C4-2B (cell line): Measurements from ENCODE around the gene CSMD2.

ENCODE experiments used
- ZFX ChIP-seq: fragments of 450-650 bp; IDR thresholded peaks from 2 replicates; pipeline ENCODE4 v1.6.1; 2017
- TF ChIP-seq, protein P1 (sequence below): fragments of 450-650 bp; conservative IDR thresholded peaks from 2 replicates; pipeline ENCODE4 v1.5.1; 2017; ENCODE audit warnings: mild to moderate bottlenecking

DNA sequence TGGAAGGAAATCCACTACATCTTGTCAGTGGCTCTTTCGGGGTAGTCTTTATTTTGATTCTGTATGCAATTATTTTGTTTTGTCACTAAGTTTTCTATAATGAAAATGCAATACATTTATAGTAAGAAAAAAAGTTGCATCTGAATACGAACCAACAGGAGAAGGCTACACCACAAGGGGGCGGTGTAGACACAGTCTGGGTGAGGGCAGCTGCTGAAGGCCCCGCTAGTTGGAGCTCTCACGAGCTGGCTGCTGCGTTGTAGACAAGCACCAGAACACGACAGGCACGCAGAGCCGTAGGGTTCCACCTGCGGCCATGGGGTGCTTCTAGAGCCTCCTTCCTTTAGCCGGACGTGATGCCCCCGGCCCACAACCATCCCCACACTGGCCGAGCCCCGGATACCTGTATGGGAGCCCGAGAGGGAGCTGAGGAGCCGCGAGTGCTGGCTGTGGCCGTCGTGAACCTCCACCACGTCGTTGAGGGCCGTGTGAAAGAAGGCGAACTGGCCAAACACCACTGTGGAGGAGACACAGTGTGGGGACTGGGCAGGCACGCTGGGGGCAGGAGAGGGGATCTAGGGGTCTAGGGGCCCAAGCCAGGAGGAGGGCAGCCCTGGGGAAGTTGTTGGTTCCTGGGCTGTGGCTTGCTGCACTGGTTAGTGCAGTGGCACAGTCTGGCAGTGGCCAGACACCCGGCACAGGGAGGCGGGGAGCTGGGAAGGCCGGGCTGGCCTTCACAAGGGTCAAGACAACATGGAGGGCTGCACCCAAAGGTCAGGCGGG, 531.8 kb downstream of the CSMD2 start:
- TF ChIP-seq, protein P1, sequence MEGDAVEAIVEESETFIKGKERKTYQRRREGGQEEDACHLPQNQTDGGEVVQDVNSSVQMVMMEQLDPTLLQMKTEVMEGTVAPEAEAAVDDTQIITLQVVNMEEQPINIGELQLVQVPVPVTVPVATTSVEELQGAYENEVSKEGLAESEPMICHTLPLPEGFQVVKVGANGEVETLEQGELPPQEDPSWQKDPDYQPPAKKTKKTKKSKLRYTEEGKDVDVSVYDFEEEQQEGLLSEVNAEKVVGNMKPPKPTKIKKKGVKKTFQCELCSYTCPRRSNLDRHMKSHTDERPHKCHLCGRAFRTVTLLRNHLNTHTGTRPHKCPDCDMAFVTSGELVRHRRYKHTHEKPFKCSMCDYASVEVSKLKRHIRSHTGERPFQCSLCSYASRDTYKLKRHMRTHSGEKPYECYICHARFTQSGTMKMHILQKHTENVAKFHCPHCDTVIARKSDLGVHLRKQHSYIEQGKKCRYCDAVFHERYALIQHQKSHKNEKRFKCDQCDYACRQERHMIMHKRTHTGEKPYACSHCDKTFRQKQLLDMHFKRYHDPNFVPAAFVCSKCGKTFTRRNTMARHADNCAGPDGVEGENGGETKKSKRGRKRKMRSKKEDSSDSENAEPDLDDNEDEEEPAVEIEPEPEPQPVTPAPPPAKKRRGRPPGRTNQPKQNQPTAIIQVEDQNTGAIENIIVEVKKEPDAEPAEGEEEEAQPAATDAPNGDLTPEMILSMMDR: peak; percentile 100
- TF ChIP-seq ZFX: no peak
